ENCODE results near the gene RPL13A.

Gene RPL13A

GRCh38 chr19:49512970-49513745 lies 25.8 kb downstream of the RPL13A start:
- no peak for DNase-seq

GRCh38 chr19:49513746-49514118 lies 26.3 kb downstream of the RPL13A start:
- DNase-seq = no peak

- DNase-seq = no peak
Observed at GRCh38 chr19:49514151-49514550, 26.7 kb downstream of the RPL13A start.

- peak; percentile 67 for DNase-seq
Observed at GRCh38 chr19:49515767-49516166, 28.4 kb downstream of the RPL13A start.

DNA sequence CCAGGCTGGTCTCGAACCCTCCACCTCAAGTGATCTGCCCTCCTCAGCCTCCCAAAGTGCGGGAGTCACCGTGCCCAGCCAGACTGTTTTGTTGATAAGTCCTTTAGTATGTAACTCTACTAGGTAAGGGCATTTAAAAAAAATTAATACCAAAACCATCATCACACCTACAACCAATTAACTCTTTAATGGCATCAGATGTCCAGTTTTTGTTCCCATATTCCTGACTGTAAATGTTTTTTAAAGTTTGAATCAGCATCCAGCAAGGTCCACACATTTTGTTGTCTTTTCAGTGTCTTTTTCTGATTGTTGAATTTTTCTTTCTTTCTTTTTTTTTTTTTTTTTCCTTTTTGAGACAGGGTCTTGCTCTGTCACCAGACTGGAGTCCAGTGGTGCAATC lies 30.6 kb downstream of the RPL13A start:
- no peak for DNase-seq

GRCh38 chr19:49520705-49521319 lies 33.4 kb downstream of the RPL13A start:
- DNase-seq = no peak

GRCh38 chr19:49524812-49525455 lies 37.5 kb downstream of the RPL13A start:
- no peak for DNase-seq

GRCh38 chr19:49528211-49528771 lies 40.9 kb downstream of the RPL13A start:
- DNase-seq = no peak

DNA sequence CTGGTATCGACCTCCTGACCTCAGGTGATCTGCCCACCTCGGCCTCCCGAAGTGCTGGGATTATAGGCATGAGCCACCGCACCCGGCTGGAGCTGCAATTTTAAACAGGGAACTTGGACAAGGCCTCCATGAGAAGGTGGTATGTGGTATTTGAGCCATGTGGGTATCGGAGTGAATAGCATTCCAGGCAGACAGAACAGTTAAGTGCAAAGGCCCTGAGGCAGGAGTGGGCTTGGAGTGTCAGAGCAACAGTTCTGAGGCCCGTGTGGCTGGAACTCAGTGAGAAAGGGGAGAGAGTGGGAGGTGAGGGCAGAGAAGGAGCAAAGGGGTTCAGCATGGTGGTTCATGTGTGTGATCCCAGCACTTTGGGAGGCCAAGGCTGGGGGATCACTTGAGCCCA lies 43.3 kb downstream of the RPL13A start:
- DNase-seq = no peak

- peak; percentile 42 for DNase-seq
Observed at GRCh38 chr19:49533551-49534488, 46.4 kb downstream of the RPL13A start.

DNA sequence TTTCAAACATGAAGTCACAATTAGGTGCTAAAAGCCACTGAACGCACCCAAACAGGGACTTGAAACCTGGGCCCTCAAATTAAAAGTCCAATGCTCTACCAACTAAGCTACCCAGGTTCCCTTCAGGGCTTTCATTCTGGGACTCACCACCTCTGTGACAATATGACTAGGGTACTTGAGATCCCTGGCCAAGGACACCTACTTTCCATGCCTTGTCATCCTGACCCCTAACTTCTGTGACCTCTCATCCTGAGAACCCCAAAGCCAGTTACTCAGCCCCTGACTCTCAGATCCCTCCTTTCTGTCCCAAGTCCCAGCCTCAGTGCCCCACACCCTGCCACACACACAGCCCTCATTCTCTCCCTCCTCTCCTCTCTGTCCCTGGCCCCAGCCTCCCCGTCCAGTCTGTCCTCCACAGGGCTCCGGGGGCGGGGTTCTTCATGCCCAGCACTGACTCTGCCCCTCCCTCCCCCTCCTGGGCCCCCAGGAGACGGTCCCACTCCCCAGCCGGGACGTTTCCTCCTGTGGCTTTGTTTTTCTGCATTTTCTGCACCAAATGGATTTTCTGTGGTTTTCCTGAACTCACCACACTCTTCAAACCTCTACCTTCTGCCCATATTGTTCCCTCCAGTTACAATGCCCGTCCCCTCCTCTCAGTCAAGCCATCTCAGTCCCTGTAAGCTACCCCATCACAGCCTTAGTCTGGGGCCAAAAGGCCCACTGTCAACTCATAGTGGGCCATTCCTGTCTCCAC lies 47.4 kb downstream of the RPL13A start:
- DNase-seq = peak; percentile 54

GRCh38 chr19:49536921-49537462 lies 49.6 kb downstream of the RPL13A start:
- DNase-seq = no peak

DNA sequence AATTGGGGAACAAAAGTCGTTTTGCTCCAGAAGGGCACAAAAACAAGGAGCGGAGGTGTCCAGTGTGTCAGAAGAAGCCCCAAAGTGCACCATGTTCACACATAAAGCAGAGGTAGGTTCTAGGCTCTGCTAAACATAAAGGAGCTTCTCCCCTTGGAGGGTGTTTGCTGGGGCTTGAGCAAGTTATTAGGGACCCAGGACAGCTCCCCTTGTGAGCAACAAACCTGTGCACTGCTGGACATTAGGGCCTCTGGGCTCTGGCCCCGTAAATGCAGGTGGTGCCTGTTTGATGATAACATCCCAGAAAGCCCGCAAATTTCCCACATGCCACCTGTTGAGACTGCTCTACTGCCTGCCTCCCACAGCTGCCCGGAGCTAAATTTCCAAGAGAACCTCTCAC lies 51.2 kb downstream of the RPL13A start:
- no peak for DNase-seq

DNA sequence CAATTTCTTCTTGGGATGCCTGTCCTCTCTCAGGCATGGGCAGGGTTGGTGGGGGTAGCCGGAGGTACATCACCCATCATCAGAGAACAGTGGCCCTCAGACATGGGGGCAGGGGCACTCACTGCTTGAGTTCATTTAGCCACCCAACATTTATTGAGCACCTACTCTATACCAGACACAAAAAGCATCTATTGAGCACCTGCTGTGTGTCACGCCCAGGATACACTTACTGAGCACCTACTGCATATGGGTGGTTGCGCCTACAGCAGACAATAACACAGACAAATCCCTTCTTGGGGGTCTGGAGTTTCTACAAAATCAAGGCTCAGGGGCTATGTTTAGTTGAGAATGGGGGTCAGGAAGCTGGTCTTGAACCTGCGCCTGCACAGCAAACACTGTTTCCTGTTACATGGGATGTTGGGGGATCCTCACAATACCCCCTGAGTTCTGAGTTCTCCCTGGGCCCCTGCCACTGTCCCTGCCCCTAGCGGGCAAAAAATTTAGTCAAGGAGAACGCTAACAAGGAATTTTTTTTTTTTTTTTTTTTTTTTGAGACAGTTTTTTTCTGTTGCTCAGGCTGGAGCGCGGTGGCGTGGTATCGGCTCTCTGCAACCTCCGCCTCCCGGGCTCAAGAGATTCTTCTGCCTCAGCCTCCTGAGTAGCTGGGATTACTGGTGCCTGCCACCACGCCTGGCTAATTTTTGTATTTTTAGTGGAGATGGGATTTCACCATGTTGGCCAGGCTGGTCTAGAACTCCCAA lies 52.0 kb downstream of the RPL13A start:
- DNase-seq = no peak
